NCI-H526 treated with DMSO at 0.1 percent for 48 hours (cell line): Measurements from ENCODE around the gene CDC42EP5.
"Not testable (repeated sequence)": the region's sequence is repeated elsewhere in the genome, so short reads cannot be mapped to it uniquely, and the experiment has no call there.

Source experiments
- DNase-seq: peaks from one replicate; lab custom pipeline; 2025; lab: John Stamatoyannopoulos, UW

The CDC42EP5 gene

GRCh38 chr19:54448774-54449700 lies 24.1 kb downstream of the CDC42EP5 start, which contains the start of gene LENG8:
LENG8 (plus strand) TSS chr19:54449199; CDS start chr19:54451345, 2,146 bp downstream.
- DNase-seq, result peak; percentile 98

- peak; percentile 67 for DNase-seq
These were observed 24.9 kb downstream of the CDC42EP5 start for GRCh38 chr19:54448040-54448773.

GRCh38 chr19:54446349-54446748 lies 26.7 kb downstream of the CDC42EP5 start:
- DNase-seq, result not testable (repeated sequence)

- no peak for DNase-seq
These were observed 28.4 kb downstream of the CDC42EP5 start for GRCh38 chr19:54444737-54445136.

- DNase-seq, result no peak
These were observed 32.5 kb downstream of the CDC42EP5 start for GRCh38 chr19:54440641-54441040.

- no peak for DNase-seq
These were observed 33.8 kb downstream of the CDC42EP5 start for GRCh38 chr19:54439174-54439851.

GRCh38 chr19:54436628-54437252 lies 36.4 kb downstream of the CDC42EP5 start:
- DNase-seq, result no peak

- no peak for DNase-seq
These were observed 37.0 kb downstream of the CDC42EP5 start for GRCh38 chr19:54436031-54436523.

- DNase-seq, result no peak
These were observed 37.5 kb downstream of the CDC42EP5 start for GRCh38 chr19:54435551-54436016.

GRCh38 chr19:54434873-54435214 lies 38.3 kb downstream of the CDC42EP5 start:
- DNase-seq, result no peak

GRCh38 chr19:54434112-54434872 lies 38.8 kb downstream of the CDC42EP5 start:
- DNase-seq, result no peak

- no peak for DNase-seq
These were observed 39.4 kb downstream of the CDC42EP5 start for GRCh38 chr19:54433697-54434096.

- no peak for DNase-seq
These were observed 40.9 kb downstream of the CDC42EP5 start for GRCh38 chr19:54432144-54432738.

- DNase-seq, result no peak
These were observed 41.7 kb downstream of the CDC42EP5 start for GRCh38 chr19:54431255-54431838.

- DNase-seq, result peak; percentile 29
These were observed 42.5 kb downstream of the CDC42EP5 start for GRCh38 chr19:54430306-54431254.

GRCh38 chr19:54429545-54430227 lies 43.4 kb downstream of the CDC42EP5 start:
- DNase-seq, result no peak

GRCh38 chr19:54429176-54429495 lies 44.0 kb downstream of the CDC42EP5 start:
- DNase-seq, result no peak
